GOT3 (cell line): ENCODE data around the gene UBASH3A.

Experiments used
- DNase-seq: peaks from one replicate; lab custom pipeline; 2025; ENCODE audit warnings: mixed read lengths; lab: John Stamatoyannopoulos, UW

Gene UBASH3A

GRCh38 chr21:42374864-42375499, 28.7 kb upstream of the UBASH3A start:
- DNase-seq = no peak

DNA sequence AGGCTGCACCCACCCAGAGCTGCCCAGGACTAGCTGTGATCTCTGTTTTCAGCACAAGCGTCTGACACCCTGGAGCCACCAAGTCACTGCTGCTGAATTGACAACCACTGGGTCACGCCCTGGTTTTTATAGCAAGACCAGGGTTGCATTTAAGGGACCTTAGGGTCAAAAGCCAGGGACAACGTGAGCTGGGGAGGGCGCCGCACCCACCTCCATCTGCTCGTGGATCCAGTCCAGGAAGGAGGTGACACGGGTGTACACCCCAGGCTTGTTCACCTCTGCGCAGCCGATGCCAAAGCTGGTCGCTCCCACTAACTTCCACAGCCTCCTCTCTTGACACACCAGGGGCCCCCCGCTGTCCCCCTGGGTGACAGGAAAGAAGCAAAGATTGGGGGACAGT, 28.2 kb upstream of the UBASH3A start:
- no peak for DNase-seq

DNA sequence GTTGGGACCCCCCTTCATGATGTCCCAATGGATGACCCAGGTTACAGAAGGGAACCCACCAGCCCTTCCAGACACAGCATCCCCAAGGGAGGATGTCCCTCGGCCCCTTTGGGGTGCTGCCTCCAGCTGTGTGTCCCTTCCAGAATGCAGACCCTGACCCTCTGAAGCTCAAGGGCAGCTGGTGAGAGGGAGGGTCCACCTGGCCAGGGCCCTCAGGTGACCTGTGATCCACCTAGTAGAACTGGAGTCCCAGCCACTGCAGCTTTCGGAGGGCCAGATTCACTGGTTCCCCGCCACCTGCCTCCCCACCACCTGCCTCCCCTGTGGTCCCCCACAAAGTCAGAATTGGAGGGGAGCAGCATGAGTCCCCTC, 27.8 kb upstream of the UBASH3A start:
- DNase-seq = no peak

- no peak for DNase-seq
Observed at GRCh38 chr21:42376338-42376982, 27.2 kb upstream of the UBASH3A start.

DNA sequence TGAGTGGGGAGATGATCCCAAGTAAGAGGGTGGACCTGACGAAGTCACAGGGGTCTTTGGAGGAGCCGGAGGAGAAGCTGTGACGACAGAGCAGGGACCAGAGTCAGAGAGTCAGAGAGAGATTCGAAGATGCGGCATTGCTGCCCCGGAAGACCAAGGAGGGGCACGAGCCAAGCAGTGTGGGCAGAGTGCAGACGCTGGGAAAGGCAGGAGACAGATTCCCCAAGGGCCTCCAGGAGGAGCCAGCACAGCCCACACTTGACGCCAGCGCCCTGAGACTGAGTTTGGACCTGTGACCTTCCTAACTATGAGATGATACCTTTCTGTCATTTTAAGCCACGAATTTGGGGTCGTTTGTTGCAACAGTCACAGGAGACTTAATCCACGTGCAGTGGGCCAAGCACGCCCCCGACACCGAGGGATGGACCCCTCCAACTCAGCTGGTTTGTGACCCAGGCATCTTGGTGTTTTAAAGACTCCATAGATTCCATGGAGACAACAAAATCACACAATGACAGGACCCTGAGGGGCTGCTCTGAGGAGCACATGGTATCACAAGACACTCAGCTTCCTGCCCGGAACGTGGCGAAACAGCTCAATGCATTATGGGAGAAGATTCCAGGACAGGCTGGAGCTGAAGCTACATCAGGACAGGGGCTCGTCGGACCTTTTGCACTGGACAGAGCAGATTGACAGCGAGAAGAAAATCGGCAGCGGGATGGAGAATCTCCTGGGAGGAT, 26.3 kb upstream of the UBASH3A start:
- DNase-seq = no peak

DNA sequence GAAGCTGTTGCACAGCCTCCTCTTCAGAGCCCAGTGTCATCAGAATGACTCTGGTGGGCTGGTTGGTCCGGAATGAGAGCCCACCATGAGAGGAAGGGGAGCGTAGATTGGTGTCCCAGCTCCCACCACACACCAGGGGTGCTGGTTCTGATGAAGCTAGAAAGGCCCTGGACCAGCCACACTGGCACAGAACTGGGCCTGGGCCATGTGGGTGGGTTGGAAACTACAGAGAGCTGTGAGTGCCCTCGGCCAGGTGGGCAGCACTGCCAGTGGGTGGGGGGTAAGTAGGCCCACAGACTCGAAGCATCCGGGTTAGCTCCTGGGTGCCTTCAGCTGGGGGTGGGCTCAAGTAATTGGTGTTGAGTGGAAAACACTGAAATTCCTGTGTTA, 25.8 kb upstream of the UBASH3A start:
- DNase-seq = no peak

- DNase-seq = no peak
Observed at GRCh38 chr21:42378418-42378817, 25.3 kb upstream of the UBASH3A start.

- DNase-seq = no peak
Observed at GRCh38 chr21:42379426-42380215, 24.1 kb upstream of the UBASH3A start.

GRCh38 chr21:42381347-42381984, 22.2 kb upstream of the UBASH3A start:
- no peak for DNase-seq

- no peak for DNase-seq
Observed at GRCh38 chr21:42382915-42383314, 20.8 kb upstream of the UBASH3A start.

DNA sequence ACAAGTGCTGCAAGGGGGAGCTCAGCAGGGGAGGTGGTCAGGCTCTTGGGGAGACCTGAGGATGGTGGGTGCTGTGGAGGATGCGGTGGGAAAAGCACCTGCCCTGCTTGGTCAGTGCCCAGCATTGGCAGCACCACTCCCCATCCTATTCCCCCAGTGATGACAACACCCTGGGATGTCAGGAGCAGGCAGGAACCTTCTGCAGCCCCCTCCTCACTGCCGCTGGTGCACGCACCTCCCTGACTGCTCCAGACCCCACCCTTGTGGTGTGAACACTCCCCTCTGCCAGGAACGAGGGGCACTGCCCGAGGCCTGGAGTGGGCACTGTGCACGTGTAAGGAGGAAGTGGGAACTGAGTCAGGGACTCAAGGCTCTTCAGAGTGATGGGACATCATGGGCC, 20.4 kb upstream of the UBASH3A start:
- no peak for DNase-seq

GRCh38 chr21:42384156-42384945, 19.4 kb upstream of the UBASH3A start:
- no peak for DNase-seq

GRCh38 chr21:42384989-42385388, 18.7 kb upstream of the UBASH3A start:
- no peak for DNase-seq

GRCh38 chr21:42385619-42386018, 18.1 kb upstream of the UBASH3A start:
- no peak for DNase-seq

DNA sequence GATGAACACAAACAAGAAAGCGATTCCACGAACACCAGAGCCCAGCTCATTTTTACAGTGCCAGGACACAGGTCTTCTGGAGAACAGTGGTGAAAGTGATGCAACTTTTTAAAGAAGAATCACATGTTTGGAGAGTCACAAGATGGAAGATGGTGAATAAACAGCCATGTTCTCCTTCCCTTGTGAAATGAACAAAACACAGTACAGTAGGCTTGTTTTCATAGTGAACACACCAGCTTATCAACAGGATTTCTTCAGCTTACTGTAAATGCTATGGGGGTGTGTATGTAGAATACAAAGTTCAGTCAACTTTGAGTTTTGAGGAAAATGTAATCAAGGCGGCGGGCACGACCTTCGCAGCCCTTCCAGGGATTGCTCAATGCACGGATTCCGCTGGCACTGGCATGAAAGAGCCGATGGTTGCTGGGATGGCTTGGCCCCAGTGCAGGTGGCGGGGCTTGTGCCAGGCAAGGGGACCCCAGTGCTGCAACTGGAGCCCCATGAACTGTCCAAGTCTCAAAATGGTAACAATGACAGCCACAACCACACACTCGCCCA, 17.6 kb upstream of the UBASH3A start:
- DNase-seq = no peak

- DNase-seq = no peak
Observed at GRCh38 chr21:42387164-42387563, 16.5 kb upstream of the UBASH3A start.

- no peak for DNase-seq
Observed at GRCh38 chr21:42387843-42388340, 15.8 kb upstream of the UBASH3A start.

GRCh38 chr21:42388740-42389448, 14.8 kb upstream of the UBASH3A start:
- no peak for DNase-seq

DNA sequence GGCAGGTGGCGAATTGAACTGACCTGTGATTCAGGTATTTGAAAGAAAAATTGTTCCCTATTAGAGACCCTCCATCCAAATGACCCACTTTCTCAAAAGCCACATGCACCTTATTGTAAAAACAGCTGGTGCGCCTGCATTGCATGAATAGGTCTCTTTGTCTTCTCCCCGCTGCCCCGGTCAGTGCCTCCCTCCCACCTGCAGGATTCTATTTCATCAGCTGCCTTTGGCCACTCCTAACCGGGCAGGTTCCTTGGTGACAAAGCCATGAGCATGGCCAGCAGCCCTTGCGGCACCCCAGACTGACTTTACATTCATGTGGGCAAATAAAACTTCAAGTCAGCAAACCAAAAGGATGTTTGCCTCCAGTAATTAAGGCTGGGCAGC, 14.3 kb upstream of the UBASH3A start:
- no peak for DNase-seq

- DNase-seq = no peak
Observed at GRCh38 chr21:42390193-42390592, 13.5 kb upstream of the UBASH3A start.
